Adipocyte (in vitro differentiated cells): ENCODE results near the gene SYDE2.
A peak's percentile ranks its signal among the peaks of the same experiment; 100 is the strongest.

Source experiments
- DNase-seq: peaks from one replicate; pipeline ENCODE4 v3.0.0-alpha.2; 2015; ENCODE audit warnings: low read depth
- H3K27me3 ChIP-seq: replicated peaks from 2 replicates; pipeline ENCODE4 v1.7.0; 2013; ENCODE audit warnings: mild to moderate bottlenecking, low read length, moderate library complexity; ENCODE audit not compliant: control insufficient read depth, insufficient read depth
- H3K36me3 ChIP-seq: 2 replicates; pipeline ENCODE4 v1.7.0; 2013; ENCODE audit warnings: low read length, mild to moderate bottlenecking, moderate library complexity; ENCODE audit not compliant: control insufficient read depth, insufficient read depth, severe bottlenecking
- H3K4me1 ChIP-seq: 2 replicates; pipeline ENCODE4 v1.7.0; 2013; ENCODE audit warnings: mild to moderate bottlenecking, low read length, moderate library complexity; ENCODE audit not compliant: control insufficient read depth, insufficient read depth
- H3K4me3 ChIP-seq: 2 replicates; pipeline ENCODE4 v1.7.0; 2013; ENCODE audit warnings: mild to moderate bottlenecking, low read length, moderate library complexity
- H3K9ac ChIP-seq: 2 replicates; pipeline ENCODE4 v1.7.0; 2013; ENCODE audit warnings: mild to moderate bottlenecking, low read length, moderate library complexity
- H3K9me3 ChIP-seq: 2 replicates; pipeline ENCODE4 v1.7.0; 2013; ENCODE audit warnings: mild to moderate bottlenecking, low read length, moderate library complexity; ENCODE audit not compliant: control insufficient read depth

The SYDE2 gene

DNA sequence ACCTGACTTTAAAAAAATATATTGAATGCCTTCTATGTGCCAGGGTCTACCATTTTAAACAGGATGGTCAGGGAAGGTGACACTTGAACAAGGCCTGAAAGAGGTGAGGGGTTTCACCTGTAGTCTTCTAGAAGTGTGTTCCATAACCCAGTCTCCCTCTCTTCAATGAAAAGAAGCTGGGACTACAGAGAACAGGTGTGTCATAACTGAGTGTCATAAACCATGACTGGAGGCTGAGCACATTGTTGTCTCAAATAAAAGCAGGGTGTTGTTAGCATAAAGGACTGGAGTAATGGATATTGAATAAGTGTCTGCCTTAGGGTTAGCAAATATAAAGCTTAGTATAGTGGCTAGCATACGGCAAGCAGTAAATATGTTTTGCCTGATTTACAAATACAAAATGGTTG is 65.4 kb downstream of the SYDE2 start:
- Histone ChIP-seq H3K36me3 (no peaks in the 10 kb centered on the region), H3K4me1 (peaks cover 13% of the 10 kb centered on the region), H3K9me3 (no peaks in the 10 kb centered on the region), H3K4me3 (no peak overlapping the region), H3K9ac (no peak overlapping the region), H3K27me3 (no peaks in the 10 kb centered on the region)
- DNase-seq, result no peak

DNA sequence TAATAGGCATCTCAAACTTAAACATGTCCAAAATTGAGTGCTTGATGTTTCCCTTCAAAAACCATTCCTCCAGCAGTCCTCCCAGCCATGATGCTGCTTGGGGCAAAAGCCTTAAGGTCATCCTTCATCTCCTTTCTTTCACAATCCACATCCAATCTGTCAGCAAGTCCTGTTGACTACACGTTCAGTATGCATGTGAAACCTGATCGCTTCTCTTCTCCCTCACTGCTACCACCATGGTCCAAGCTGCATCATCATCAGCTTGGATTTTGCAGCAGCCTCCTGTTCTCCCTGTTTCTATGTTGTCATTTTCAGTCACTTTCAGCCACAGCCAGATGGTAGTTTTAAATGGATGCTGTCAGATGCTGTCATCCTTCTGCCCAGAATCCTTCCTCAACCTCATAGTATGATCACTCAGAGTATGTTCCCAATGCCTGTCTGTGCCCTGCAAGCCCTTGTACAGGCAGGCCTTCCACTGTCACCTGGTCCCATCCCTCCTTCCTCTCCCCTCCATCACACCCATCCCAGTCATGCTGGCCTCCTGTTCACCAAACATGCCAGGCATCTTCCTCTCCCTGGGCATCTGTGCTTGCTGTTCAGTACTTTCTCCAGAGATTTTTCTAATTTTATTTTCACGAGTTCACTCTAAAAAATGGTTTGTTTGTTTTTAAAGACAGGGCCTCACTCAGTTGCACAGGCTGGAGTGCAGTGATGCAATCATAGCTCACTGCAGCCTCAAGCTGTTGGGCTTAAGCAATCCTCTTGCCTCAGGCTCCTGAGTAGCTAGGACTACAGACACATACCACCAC is 66.0 kb downstream of the SYDE2 start:
- Histone ChIP-seq H3K36me3 (no peaks in the 10 kb centered on the region), H3K9ac (peak overlapping the region; percentile 3), H3K4me1 (peaks cover 13% of the 10 kb centered on the region), H3K4me3 (no peak overlapping the region), H3K27me3 (no peaks in the 10 kb centered on the region), H3K9me3 (no peaks in the 10 kb centered on the region)
- DNase-seq, result peak; percentile 88

DNA sequence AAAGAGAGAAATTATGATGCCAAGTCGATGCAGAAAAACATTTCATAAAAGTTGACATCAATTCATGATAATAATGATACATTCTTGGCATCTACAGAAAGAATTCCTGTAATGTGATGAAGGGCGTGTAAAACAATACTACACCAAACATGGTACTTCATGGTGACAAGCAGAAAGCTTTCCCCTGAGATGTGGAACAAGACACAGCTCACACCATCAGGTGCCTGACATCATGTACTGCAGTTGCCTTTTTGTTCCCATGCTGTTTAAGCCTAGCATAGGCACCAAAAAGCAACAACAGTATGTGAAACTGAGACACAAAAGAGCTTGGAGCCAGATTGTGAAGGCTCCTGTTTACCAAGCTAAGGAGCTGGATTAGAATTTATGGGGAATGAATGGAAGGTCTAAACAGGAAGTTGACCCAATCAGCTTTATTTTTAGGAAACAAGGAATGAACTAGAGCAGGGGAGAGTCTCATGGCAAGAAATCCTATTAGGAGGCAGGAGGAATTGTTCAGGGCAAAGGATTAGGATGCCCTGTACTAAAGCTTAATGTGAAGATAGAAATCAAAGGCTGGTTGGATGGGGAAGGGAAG is 67.2 kb downstream of the SYDE2 start:
- Histone ChIP-seq H3K9ac (no peak overlapping the region), H3K9me3 (no peaks in the 10 kb centered on the region), H3K4me3 (no peak overlapping the region), H3K36me3 (no peaks in the 10 kb centered on the region), H3K27me3 (no peaks in the 10 kb centered on the region), H3K4me1 (peaks cover 17% of the 10 kb centered on the region)
- DNase-seq, result no peak

DNA sequence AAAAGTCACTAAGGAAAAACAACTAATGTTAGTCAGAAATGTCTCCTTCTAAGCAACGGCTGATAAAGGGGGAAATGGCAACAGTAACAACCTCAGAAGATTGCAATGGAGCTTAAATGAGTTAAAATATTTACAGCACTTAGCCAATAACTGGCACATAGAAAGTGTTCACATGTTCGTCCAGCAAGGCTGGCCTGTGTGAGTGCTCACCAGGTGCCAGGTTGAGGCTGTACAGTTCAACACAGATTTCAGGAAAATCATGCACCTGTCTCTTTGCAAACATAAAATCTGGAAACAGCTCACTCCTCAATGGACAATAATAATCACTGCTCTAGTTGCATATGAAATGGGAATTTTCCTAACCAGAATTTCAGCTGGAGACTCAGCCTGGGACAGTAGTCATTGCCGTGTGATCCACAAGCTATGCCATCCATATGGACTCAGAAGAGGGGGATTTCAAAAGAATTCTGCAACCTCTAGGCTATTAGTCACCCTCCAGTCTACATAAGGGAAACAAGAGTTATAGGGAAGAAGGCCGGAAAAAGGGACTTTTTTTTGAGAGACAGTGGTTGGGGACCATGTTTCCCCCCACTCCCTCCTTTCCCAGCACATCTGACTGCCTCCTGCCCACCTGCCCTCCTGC is 68.6 kb downstream of the SYDE2 start:
- DNase-seq, result no peak
- Histone ChIP-seq H3K9me3 (no peaks in the 10 kb centered on the region), H3K27me3 (no peaks in the 10 kb centered on the region), H3K36me3 (no peaks in the 10 kb centered on the region), H3K4me1 (peaks cover 18% of the 10 kb centered on the region), H3K4me3 (no peak overlapping the region), H3K9ac (no peak overlapping the region)

DNA sequence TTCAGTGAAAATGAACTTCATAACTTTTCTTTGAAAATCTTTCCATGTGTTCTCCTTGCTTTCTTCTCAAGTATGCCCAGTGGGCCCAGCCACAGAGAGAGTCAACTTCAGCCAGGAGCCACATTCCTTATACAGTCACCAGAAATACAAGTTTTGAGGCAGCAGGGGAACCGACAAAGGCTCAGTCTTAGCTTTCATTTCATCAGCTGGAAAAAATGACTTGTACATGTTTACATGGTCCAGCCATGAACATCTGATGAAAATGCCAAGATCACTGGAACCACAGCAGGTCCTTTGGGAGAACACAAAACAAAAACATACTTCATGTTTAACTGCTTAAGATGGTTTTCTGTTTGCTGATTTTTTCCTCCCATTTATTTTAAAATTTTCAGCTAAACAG is 72.5 kb downstream of the SYDE2 start:
- H3K4me3 ChIP-seq, result no peak overlapping the region
- peaks cover 9% of the 10 kb centered on the region for H3K4me1 ChIP-seq
- H3K9me3 ChIP-seq, result no peaks in the 10 kb centered on the region
- peak; percentile 84 for DNase-seq
- H3K9ac ChIP-seq, result no peak overlapping the region
- H3K36me3 ChIP-seq, result no peaks in the 10 kb centered on the region
- H3K27me3 ChIP-seq, result no peaks in the 10 kb centered on the region

DNA sequence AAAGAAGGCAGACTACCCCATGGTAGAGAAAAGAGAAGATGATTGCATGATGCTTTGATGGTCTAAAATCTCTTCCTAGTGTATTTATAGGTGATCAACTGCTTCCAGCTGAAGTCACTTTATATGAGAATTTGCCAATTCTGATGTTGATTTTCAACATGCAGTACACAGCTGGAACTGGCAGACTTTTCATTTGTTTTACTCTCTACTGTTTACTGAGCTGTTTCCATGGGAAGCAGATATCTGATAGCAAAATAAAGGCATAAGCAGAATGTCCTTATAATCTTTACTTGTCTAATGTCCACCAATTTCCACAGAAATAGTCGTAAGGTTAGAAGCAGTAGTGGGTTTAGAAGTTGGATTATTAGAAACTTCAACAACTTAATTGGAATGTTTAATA is 74.9 kb downstream of the SYDE2 start:
- DNase-seq, result no peak
- H3K4me3 ChIP-seq, result no peak overlapping the region
- no peaks in the 10 kb centered on the region for H3K9me3 ChIP-seq
- H3K9ac ChIP-seq, result no peak overlapping the region
- H3K4me1 ChIP-seq, result peaks cover 9% of the 10 kb centered on the region
- no peaks in the 10 kb centered on the region for H3K27me3 ChIP-seq
- no peaks in the 10 kb centered on the region for H3K36me3 ChIP-seq

DNA sequence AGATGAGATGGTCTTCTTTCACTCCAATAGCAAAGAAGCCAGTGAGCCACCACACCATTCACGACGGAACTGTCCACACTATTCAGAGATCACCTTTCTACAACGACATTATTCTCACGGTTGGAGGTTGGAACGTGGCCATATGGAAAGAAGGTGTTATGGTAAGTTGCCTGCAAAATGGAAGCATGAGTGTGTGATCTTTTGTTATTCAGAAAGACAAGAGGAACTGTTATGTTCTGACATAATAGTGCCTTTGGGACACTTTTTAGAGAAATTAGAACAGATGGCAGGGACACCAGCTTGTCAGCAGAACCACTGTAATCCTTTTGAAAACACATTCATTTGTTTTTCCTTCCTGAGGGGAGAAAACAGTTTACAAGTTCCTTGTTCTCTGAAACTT is 76.7 kb downstream of the SYDE2 start:
- Histone ChIP-seq H3K36me3 (no peaks in the 10 kb centered on the region), H3K9ac (no peak overlapping the region), H3K4me1 (peaks cover 9% of the 10 kb centered on the region), H3K4me3 (no peak overlapping the region), H3K9me3 (no peaks in the 10 kb centered on the region), H3K27me3 (no peaks in the 10 kb centered on the region)
- DNase-seq, result no peak

DNA sequence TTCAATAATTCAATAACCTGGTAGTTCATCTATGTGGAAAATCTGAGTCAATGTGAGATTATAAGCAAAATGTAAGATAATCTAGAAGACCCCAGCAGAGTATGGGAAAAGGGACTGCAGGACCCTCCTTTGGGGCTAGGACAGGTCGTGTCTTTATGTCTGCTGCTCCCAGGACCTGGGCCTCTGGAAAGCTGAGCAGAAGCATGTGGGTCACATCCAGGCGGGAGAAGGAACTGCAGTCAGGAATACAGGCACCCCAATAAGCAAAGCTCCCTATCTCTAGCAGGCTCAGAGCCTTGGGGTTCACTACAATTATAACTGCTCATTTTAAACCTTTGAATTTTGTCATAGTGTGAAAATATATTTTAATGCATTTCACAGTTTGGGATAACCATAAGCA is 78.6 kb downstream of the SYDE2 start:
- DNase-seq, result no peak
- Histone ChIP-seq H3K27me3 (no peaks in the 10 kb centered on the region), H3K9ac (no peak overlapping the region), H3K4me3 (no peak overlapping the region), H3K4me1 (no peaks in the 10 kb centered on the region), H3K36me3 (no peaks in the 10 kb centered on the region), H3K9me3 (no peaks in the 10 kb centered on the region)

DNA sequence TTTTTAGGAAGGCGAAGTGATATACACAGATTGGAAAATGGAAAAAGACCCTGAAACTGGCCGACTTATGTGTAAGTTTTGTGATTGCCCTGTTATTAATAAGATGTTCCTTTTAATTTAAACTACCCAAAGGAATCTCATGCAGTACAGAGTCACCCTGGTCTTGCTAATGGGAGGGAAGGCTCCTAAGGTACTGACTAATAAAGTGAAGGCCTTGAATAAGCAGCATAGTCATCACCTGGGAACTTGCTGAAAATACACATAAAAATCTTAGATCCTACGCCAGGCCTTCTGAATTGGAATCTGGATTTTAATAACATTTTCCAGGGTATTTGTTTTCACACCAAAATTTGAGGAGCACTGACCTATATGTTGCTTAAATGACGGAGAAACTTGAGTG is 79.1 kb downstream of the SYDE2 start:
- H3K9me3 ChIP-seq, result no peaks in the 10 kb centered on the region
- no peak for DNase-seq
- no peaks in the 10 kb centered on the region for H3K27me3 ChIP-seq
- H3K4me1 ChIP-seq, result no peaks in the 10 kb centered on the region
- no peaks in the 10 kb centered on the region for H3K36me3 ChIP-seq
- no peak overlapping the region for H3K9ac ChIP-seq
- H3K4me3 ChIP-seq, result no peak overlapping the region

DNA sequence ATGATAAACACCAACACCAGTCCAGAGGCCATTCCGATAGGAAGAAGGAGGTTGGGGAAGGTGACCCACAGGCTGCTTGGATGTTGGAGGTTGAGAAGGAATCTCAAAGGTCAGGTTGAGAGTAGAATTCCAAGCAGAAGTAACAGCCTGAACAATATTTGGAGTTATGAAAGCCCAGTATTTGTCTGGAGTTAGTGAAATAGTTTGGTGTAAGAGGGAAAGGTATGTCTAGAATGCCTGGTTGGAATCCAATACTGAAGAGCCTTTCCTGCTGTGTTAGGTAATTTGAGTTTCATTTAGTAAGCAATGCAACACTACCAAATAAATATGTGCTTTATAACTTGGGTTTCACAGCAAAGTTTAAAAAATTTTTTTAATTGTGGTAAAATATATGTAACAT is 82.1 kb downstream of the SYDE2 start:
- Histone ChIP-seq H3K4me3 (no peak overlapping the region), H3K36me3 (peaks cover 4% of the 10 kb centered on the region), H3K4me1 (no peaks in the 10 kb centered on the region), H3K27me3 (no peaks in the 10 kb centered on the region), H3K9me3 (no peaks in the 10 kb centered on the region), H3K9ac (no peak overlapping the region)
- DNase-seq, result peak; percentile 46

DNA sequence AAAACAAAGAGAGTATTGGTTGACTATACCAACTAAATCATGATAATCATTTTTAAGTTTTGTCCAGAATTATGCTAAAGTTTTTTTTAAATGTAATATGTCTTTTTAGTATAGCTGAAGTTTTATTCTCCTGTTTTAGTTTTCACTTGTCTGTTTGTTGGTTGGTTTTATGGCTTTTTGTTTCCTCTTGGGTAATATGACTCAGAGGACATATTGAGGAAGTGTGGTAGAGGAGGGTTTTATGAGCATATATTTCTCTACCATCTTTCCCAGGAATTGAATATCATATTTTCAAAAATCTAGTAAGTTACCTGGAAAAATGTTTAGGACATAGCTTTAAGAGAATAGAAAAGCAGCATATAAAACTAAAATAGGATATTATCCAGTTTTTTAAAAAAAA is 84.0 kb downstream of the SYDE2 start:
- Histone ChIP-seq H3K4me1 (no peaks in the 10 kb centered on the region), H3K9me3 (no peaks in the 10 kb centered on the region), H3K27me3 (no peaks in the 10 kb centered on the region), H3K36me3 (peaks cover 4% of the 10 kb centered on the region), H3K9ac (no peak overlapping the region), H3K4me3 (no peak overlapping the region)
- DNase-seq, result no peak
